SW 1271 (cell line): ENCODE measurements around the gene HOXA5.

Source experiments
- DNase-seq, 2 experiments: peaks; one replicate each; lab custom pipeline; 2025; lab: John Stamatoyannopoulos, UW

The HOXA5 gene

GRCh38 chr7:27160145-27160545, 16.7 kb upstream of the HOXA5 start:
- DNase-seq, result no peak

GRCh38 chr7:27159266-27160144, 16.0 kb upstream of the HOXA5 start:
- DNase-seq, result no peak

GRCh38 chr7:27158436-27159265, 15.2 kb upstream of the HOXA5 start:
- DNase-seq, result no peak

GRCh38 chr7:27157702-27158431, 14.4 kb upstream of the HOXA5 start:
- no peak for DNase-seq

- no peak for DNase-seq
Observed at GRCh38 chr7:27156916-27157701, 13.6 kb upstream of the HOXA5 start.

GRCh38 chr7:27156508-27156898, 13.0 kb upstream of the HOXA5 start, which contains the start of gene HOXA7:
Gene HOXA7, minus strand, starts transcription at chr7:27156675. Its CDS starts 130 bp downstream, at chr7:27156545.
- DNase-seq, result peak in 1 of 2 experiments; percentile 39

- no peak for DNase-seq
Observed at GRCh38 chr7:27155816-27156507, 12.5 kb upstream of the HOXA5 start.

GRCh38 chr7:27154901-27155815, 11.7 kb upstream of the HOXA5 start:
- no peak for DNase-seq

GRCh38 chr7:27154369-27154768, 10.9 kb upstream of the HOXA5 start:
- DNase-seq, result no peak

- DNase-seq, result no peak
Observed at GRCh38 chr7:27153526-27153925, 10.0 kb upstream of the HOXA5 start.

- DNase-seq, result no peak
Observed at GRCh38 chr7:27152816-27153442, 9.4 kb upstream of the HOXA5 start.

- DNase-seq, result no peak
Observed at GRCh38 chr7:27151931-27152815, 8.7 kb upstream of the HOXA5 start, which contains the start of gene HOXA3. Gene HOXA3, minus strand, starts transcription at chr7:27152583. Its CDS starts 41,943 bp downstream, at chr7:27110640.

GRCh38 chr7:27151341-27151930, 8.0 kb upstream of the HOXA5 start:
- DNase-seq, result no peak

GRCh38 chr7:27150568-27151340, 7.3 kb upstream of the HOXA5 start:
- DNase-seq, result peak in 1 of 2 experiments; percentile 73

GRCh38 chr7:27149842-27150567, 6.5 kb upstream of the HOXA5 start:
- DNase-seq, result no peak
